ENCODE results near the gene TESPA1.

Gene TESPA1
- 71.3 to 269 (median 152) reads per million in 9 experiments for total RNA-seq

GRCh38 chr12:54984658-54985376 is at the start of gene TESPA1:
TESPA1 (minus strand) TSS chr12:54984762; CDS start chr12:54974562, 10,200 bp downstream.
- Mint-ChIP-seq H3K36me3 (ENCODE audit: insufficient read depth) (peaks cover 22% of the 10 kb centered on the region), H3K27ac (peak within 1 kb of the TSS; percentile 95 to 98), H3K27me3 (no peaks in the 10 kb centered on the region), H3K4me3 (peak within 1 kb of the TSS; percentile 81 to 82), H3K9me3 (no peaks in the 10 kb centered on the region), H3K4me1 (ENCODE audit: low read depth in 2 of 2) (peaks cover 52 to 61% of the 10 kb centered on the region in 2 donors)
- ATAC-seq (replicated peaks) (peak; percentile 92), DNase-seq (peak; percentile 76 to 79 (median 79))

- peak overlapping the region in 1 of 2 donors; percentile 10 for H3K27ac Mint-ChIP-seq
- ATAC-seq (replicated peaks) (no peak), DNase-seq (no peak)
- no peak overlapping the region for H3K4me3 Mint-ChIP-seq
- peaks cover 25 to 27% of the 10 kb centered on the region in 2 donors for H3K4me1 Mint-ChIP-seq (ENCODE audit: low read depth in 2 of 2)
- no peaks in the 10 kb centered on the region for H3K9me3 Mint-ChIP-seq
- no peaks in the 10 kb centered on the region for H3K36me3 Mint-ChIP-seq (ENCODE audit: insufficient read depth)
- peaks cover 11 to 17% of the 10 kb centered on the region in 2 donors for H3K27me3 Mint-ChIP-seq
These were observed 49.7 kb upstream of the TESPA1 start for GRCh38 chr12:55034218-55034617.

GRCh38 chr12:55025508-55025907 is 40.9 kb upstream of the TESPA1 start:
- ATAC-seq (replicated peaks) (no peak), DNase-seq (no peak)
- Mint-ChIP-seq H3K4me1 (ENCODE audit: low read depth in 2 of 2) (no peaks in the 10 kb centered on the region), H3K9me3 (no peaks in the 10 kb centered on the region), H3K4me3 (no peak overlapping the region), H3K27ac (no peak overlapping the region), H3K27me3 (peaks cover 35 to 65% of the 10 kb centered on the region in 2 donors), H3K36me3 (ENCODE audit: insufficient read depth) (no peaks in the 10 kb centered on the region)

- no peak overlapping the region for H3K4me3 Mint-ChIP-seq
- ATAC-seq (replicated peaks): no peak
- no peaks in the 10 kb centered on the region for H3K9me3 Mint-ChIP-seq
- no peak overlapping the region for H3K27ac Mint-ChIP-seq
- peaks cover 0 to 5% of the 10 kb centered on the region in 2 donors for H3K4me1 Mint-ChIP-seq (ENCODE audit: low read depth in 2 of 2)
- no peak for DNase-seq
- peaks cover 45 to 66% of the 10 kb centered on the region in 2 donors for H3K27me3 Mint-ChIP-seq
- no peaks in the 10 kb centered on the region for H3K36me3 Mint-ChIP-seq (ENCODE audit: insufficient read depth)
These were observed 40.0 kb upstream of the TESPA1 start for GRCh38 chr12:55024575-55024974.

- Mint-ChIP-seq H3K27ac (no peak within 1 kb of the TSS), H3K4me3 (no peak within 1 kb of the TSS), H3K9me3 (no peaks in the 10 kb centered on the region), H3K27me3 (peaks cover 62 to 64% of the 10 kb centered on the region in 2 donors), H3K36me3 (ENCODE audit: insufficient read depth) (peaks cover 2% of the 10 kb centered on the region), H3K4me1 (ENCODE audit: low read depth in 2 of 2) (peaks cover 0 to 7% of the 10 kb centered on the region in 2 donors)
- ATAC-seq (replicated peaks): peak; percentile 63
- DNase-seq: peak; percentile 2 to 8 (median 3)
These were observed 35.2 kb upstream of the TESPA1 start, which contains the start of gene NEUROD4 for GRCh38 chr12:55019784-55020183. NEUROD4 (plus strand) TSS chr12:55019974; CDS start chr12:55026440, 6,466 bp downstream.

- Mint-ChIP-seq H3K4me3 (no peak overlapping the region), H3K27me3 (peaks cover 54 to 62% of the 10 kb centered on the region in 2 donors)
These were observed 32.9 kb upstream of the TESPA1 start for GRCh38 chr12:55017416-55017925.

GRCh38 chr12:55008944-55009585 is 24.5 kb upstream of the TESPA1 start:
- DNase-seq (no peak), ATAC-seq (replicated peaks) (no peak)
- Mint-ChIP-seq H3K4me3 (no peak overlapping the region), H3K27ac (no peak overlapping the region), H3K27me3 (peaks cover 34 to 37% of the 10 kb centered on the region in 2 donors), H3K4me1 (ENCODE audit: low read depth in 2 of 2) (no peaks in the 10 kb centered on the region), H3K9me3 (no peaks in the 10 kb centered on the region), H3K36me3 (ENCODE audit: insufficient read depth) (no peaks in the 10 kb centered on the region)

More at GRCh38 chr12:55017416-55017925, 32.9 kb upstream of the TESPA1 start:
- no peak for ATAC-seq (replicated peaks)
- no peak for DNase-seq
- Mint-ChIP-seq H3K27ac (no peak overlapping the region), H3K36me3 (ENCODE audit: insufficient read depth) (peaks cover 2% of the 10 kb centered on the region), H3K9me3 (no peaks in the 10 kb centered on the region), H3K4me1 (ENCODE audit: low read depth in 2 of 2) (peaks cover 0 to 7% of the 10 kb centered on the region in 2 donors)

GRCh38 chr12:55002355-55002754 is 17.8 kb upstream of the TESPA1 start:
- H3K4me3 Mint-ChIP-seq: no peak overlapping the region
- no peaks in the 10 kb centered on the region for H3K9me3 Mint-ChIP-seq
- peaks cover 2 to 5% of the 10 kb centered on the region in 2 donors for H3K4me1 Mint-ChIP-seq (ENCODE audit: low read depth in 2 of 2)
- H3K36me3 Mint-ChIP-seq (ENCODE audit: insufficient read depth): no peaks in the 10 kb centered on the region
- ATAC-seq (replicated peaks) (no peak), DNase-seq (no peak)
- no peaks in the 10 kb centered on the region for H3K27me3 Mint-ChIP-seq
- H3K27ac Mint-ChIP-seq: no peak overlapping the region

- no peaks in the 10 kb centered on the region for H3K9me3 Mint-ChIP-seq
- no peak overlapping the region for H3K4me3 Mint-ChIP-seq
- ATAC-seq (replicated peaks) (no peak), DNase-seq (no peak)
- H3K27ac Mint-ChIP-seq: no peak overlapping the region
- H3K27me3 Mint-ChIP-seq: peaks cover 0 to 7% of the 10 kb centered on the region in 2 donors
- H3K36me3 Mint-ChIP-seq (ENCODE audit: insufficient read depth): no peaks in the 10 kb centered on the region
- peaks cover 2 to 5% of the 10 kb centered on the region in 2 donors for H3K4me1 Mint-ChIP-seq (ENCODE audit: low read depth in 2 of 2)
These were observed 16.8 kb upstream of the TESPA1 start for GRCh38 chr12:55001198-55001868.

GRCh38 chr12:54998958-54999510 is 14.5 kb upstream of the TESPA1 start:
- no peaks in the 10 kb centered on the region for H3K36me3 Mint-ChIP-seq (ENCODE audit: insufficient read depth)
- no peak overlapping the region for H3K4me3 Mint-ChIP-seq
- no peaks in the 10 kb centered on the region for H3K9me3 Mint-ChIP-seq
- H3K27me3 Mint-ChIP-seq: peaks cover 5 to 10% of the 10 kb centered on the region in 2 donors
- H3K4me1 Mint-ChIP-seq (ENCODE audit: low read depth in 2 of 2): peaks cover 2 to 5% of the 10 kb centered on the region in 2 donors
- no peak for ATAC-seq (replicated peaks)
- no peak for DNase-seq
- no peak overlapping the region for H3K27ac Mint-ChIP-seq

GRCh38 chr12:54997929-54998522 is 13.5 kb upstream of the TESPA1 start:
- no peak for ATAC-seq (replicated peaks)
- H3K27ac Mint-ChIP-seq: no peak overlapping the region
- no peaks in the 10 kb centered on the region for H3K36me3 Mint-ChIP-seq (ENCODE audit: insufficient read depth)
- peaks cover 5 to 10% of the 10 kb centered on the region in 2 donors for H3K27me3 Mint-ChIP-seq
- no peak overlapping the region for H3K4me3 Mint-ChIP-seq
- peaks cover 5 to 8% of the 10 kb centered on the region in 2 donors for H3K4me1 Mint-ChIP-seq (ENCODE audit: low read depth in 2 of 2)
- DNase-seq: no peak
- H3K9me3 Mint-ChIP-seq: no peaks in the 10 kb centered on the region

GRCh38 chr12:54996205-54996604 is 11.6 kb upstream of the TESPA1 start:
- ATAC-seq (replicated peaks): no peak
- Mint-ChIP-seq H3K27ac (no peak overlapping the region), H3K4me1 (ENCODE audit: low read depth in 2 of 2) (peaks cover 8 to 9% of the 10 kb centered on the region in 2 donors), H3K27me3 (peaks cover 5 to 10% of the 10 kb centered on the region in 2 donors), H3K36me3 (ENCODE audit: insufficient read depth) (no peaks in the 10 kb centered on the region), H3K4me3 (no peak overlapping the region), H3K9me3 (no peaks in the 10 kb centered on the region)
- no peak for DNase-seq

Measured in effector memory CD8-positive, alpha-beta T cell (primary cell).